Tibial nerve (tissue), 4 donors: ENCODE measurements around the gene ANKRD11. TPM values are rescaled to one million over a fixed set of nuclear protein-coding genes. Genes with fewer than 3 reads are reported as not detected.

Source experiments
- DNase-seq, 2 donors: peaks; one replicate each; pipeline ENCODE4 v3.0.0-alpha.2; 2019; ENCODE audit warnings: low spot score in 2 of 2
- H3K27ac ChIP-seq, 4 donors: fragments of 200-600 bp; sonication (generic) in 3 of 4; one replicate each; pipeline ENCODE4 v1.5.1; 2017 to 2019; ENCODE audit warnings: mild to moderate bottlenecking in 1 of 4
- H3K27me3 ChIP-seq, 2 donors: fragments of 200-600 bp; sonication (generic) in 1 of 2; one replicate each; pipeline versions ENCODE4 v1.5.1 to v1.6.0; 2017 to 2019
- H3K36me3 ChIP-seq, 3 donors: fragments of 200-600 bp; sonication (generic); one replicate each; pipeline ENCODE4 v1.5.1; 2018 to 2019
- H3K4me1 ChIP-seq, 4 donors: fragments of 200-600 bp; sonication (generic) in 3 of 4; one replicate each; pipeline ENCODE4 v1.5.1; 2017 to 2019
- H3K4me3 ChIP-seq, 4 donors: fragments of 200-600 bp; sonication (generic) in 3 of 4; one replicate each; pipeline ENCODE4 v1.5.1; 2017 to 2019; ENCODE audit warnings: mild to moderate bottlenecking in 1 of 4, moderate library complexity in 1 of 4
- H3K9me3 ChIP-seq, 4 donors: fragments of 200-600 bp; sonication (generic) in 3 of 4; one replicate each; pipeline ENCODE4 v1.5.1; 2017 to 2019
- EP300 ChIP-seq, 2 donors: sonication (generic); formaldehyde crosslinking; IDR thresholded peaks; one replicate each; pipeline ENCODE4 v1.6.1; 2017; ENCODE audit warnings: antibody characterized with exemption in 2 of 2, mild to moderate bottlenecking in 1 of 2
- POLR2A ChIP-seq, 2 donors: fragments of 450-650 bp; IDR thresholded peaks; one replicate each; pipeline ENCODE4 v1.6.1; 2017; ENCODE audit warnings: antibody characterized with exemption in 2 of 2, mild to moderate bottlenecking in 2 of 2, moderate library complexity in 2 of 2
- WGBS, 2 donors: methylation state at CpG; one replicate each; pipeline ENCODE4 v1.1.5; 2018; 5-methylcytosine and 5-hydroxymethylcytosine counted together
- total RNA-seq, 4 donors: library from RNA; depleted of rRNA; stranded (reverse); fragments of >200 nt; gene quantifications; one replicate each; pipeline ENCODE4 v1.1.0, GENCODE V29; 2016
- TF ChIP-seq, protein P1 (sequence below), 5 experiments: fragments of 200-600 bp in 3 of 5; fragments of 450-650 bp in 2 of 5; sonication (generic) in 3 of 5; IDR thresholded peaks; one replicate each; pipeline ENCODE4 v1.5.1; 2016 to 2019; ENCODE audit warnings: antibody characterized with exemption in 5 of 5, mild to moderate bottlenecking in 3 of 5, moderate library complexity in 2 of 5

The ANKRD11 gene
- total RNA-seq, 4 donors from 2014 or later: 104 to 177 (median 112) TPM

DNA sequence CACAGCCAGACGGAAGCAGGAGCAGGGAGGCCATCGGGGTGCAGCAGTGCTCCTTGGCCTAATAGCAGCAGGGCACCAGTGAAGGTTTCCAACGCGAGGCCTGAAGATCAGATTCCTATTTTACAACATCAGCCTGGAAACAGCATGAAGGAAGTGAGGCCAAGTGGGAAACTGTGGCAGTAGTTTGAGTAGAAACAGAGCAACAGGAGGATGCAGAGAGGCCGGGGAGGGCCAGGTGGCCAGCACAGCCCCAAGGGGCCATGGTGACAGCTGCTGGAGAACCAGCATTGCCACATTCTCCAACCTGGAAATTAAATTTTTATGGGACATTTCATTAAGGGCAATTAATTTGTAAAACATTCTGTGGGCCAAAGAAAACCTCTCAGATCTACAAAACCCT lies 3.4 kb upstream of the ANKRD11 start:
- TF ChIP-seq, protein P1, sequence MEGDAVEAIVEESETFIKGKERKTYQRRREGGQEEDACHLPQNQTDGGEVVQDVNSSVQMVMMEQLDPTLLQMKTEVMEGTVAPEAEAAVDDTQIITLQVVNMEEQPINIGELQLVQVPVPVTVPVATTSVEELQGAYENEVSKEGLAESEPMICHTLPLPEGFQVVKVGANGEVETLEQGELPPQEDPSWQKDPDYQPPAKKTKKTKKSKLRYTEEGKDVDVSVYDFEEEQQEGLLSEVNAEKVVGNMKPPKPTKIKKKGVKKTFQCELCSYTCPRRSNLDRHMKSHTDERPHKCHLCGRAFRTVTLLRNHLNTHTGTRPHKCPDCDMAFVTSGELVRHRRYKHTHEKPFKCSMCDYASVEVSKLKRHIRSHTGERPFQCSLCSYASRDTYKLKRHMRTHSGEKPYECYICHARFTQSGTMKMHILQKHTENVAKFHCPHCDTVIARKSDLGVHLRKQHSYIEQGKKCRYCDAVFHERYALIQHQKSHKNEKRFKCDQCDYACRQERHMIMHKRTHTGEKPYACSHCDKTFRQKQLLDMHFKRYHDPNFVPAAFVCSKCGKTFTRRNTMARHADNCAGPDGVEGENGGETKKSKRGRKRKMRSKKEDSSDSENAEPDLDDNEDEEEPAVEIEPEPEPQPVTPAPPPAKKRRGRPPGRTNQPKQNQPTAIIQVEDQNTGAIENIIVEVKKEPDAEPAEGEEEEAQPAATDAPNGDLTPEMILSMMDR (IDR thresholded peaks at IDR 0.05): no peak
- TF ChIP-seq POLR2A (IDR thresholded peaks at IDR 0.05) (no peak), EP300 (IDR thresholded peaks at IDR 0.05) (no peak)
- WGBS, 2 donors: 61 to 71% methylated on average over 5 of the region's 5 CpGs
- Histone ChIP-seq H3K4me3 (no peak overlapping the region), H3K27me3 (no peaks in the 10 kb centered on the region), H3K27ac (no peak overlapping the region), H3K4me1 (peaks cover 0 to 31% (median 15%) of the 10 kb centered on the region in 4 donors), H3K9me3 (no peaks in the 10 kb centered on the region), H3K36me3 (peaks cover 0 to 11% (median 0%) of the 10 kb centered on the region in 3 donors)
- no peak for DNase-seq

DNA sequence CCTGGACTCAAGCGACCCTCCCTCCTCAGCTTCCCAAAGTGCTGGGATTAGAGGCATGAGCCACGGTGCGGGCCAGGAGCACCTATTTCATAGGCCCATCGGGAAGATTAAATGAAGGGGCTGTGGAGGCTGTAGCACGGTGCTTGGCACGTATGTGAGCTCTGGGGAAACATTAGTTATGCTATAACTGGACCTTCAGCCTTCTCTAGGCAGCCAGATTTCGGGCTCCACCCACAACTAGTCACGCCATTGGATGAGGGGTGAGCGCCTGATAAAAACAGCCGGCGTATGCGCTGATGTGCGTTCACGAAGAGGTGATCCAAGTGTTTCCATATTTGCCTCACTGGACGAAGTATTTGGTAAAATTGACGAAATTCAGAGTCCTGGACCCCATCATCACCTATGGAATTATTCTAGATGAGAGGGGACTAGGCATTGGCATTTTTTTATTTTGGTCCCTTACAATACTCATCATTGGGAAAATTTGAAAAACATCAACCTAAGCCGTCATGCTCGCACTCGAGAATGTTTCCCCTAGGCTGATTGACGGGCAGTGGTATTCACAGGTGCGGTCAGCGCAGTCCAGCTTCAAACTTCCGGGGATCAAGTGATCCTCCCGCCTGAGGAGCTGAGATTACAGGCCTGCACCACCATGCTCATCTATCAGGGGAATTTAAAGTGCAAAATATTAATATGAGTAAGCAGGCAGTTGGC lies 1.8 kb upstream of the ANKRD11 start:
- 83 to 84% methylated on average over 24 of the region's 24 CpGs for WGBS, 2 donors
- DNase-seq: no peak
- no peak for TF ChIP-seq POLR2A (IDR thresholded peaks at IDR 0.05)
- peak overlapping the region in 3 of 4 donors; percentile 96 to 97 (median 96) for H3K4me3 ChIP-seq
- peaks cover 0 to 47% (median 31%) of the 10 kb centered on the region in 4 donors for H3K4me1 ChIP-seq
- peaks cover 0 to 11% (median 0%) of the 10 kb centered on the region in 3 donors for H3K36me3 ChIP-seq
- no peaks in the 10 kb centered on the region for H3K9me3 ChIP-seq
- no peaks in the 10 kb centered on the region for H3K27me3 ChIP-seq
- H3K27ac ChIP-seq: peak overlapping the region in 1 of 4 donors; percentile 96

DNA sequence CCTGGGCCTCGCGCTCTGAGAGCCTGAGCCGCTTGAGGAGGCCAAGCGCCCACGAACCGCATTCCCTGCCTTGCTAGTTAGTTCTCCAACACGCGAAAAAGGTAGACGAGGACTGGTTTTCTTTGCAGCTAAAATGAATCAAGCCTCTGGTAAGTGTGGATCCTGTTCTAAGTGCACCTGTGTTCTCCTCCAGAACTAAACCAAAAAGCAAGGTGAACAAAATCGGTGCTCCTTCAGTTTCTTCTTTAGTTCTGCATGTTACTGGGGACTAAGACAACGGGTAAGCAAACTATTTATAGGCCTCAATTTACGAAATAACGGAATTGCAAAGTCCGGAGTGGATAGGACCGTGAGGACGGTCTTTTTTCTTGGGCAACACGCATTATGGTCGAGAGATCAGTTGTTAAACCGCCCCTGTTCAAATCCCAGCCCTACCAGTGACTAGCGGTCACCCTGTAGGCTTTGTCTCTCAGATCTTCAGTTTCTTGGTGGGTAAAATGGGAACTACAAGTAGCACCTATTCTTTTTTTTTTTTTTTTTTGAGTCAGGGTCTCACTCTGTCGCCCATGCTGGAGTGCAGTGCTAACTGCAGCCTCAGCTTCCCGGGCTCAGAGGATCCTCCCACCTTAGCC lies 993 bp upstream of the ANKRD11 start:
- Histone ChIP-seq H3K27me3 (no peaks in the 10 kb centered on the region), H3K4me3 (peak overlapping the region; percentile 94 to 97 (median 96)), H3K9me3 (no peaks in the 10 kb centered on the region), H3K27ac (peak overlapping the region; percentile 77 to 98 (median 97)), H3K36me3 (peaks cover 0 to 11% (median 0%) of the 10 kb centered on the region in 3 donors), H3K4me1 (peaks cover 0 to 55% (median 37%) of the 10 kb centered on the region in 4 donors)
- TF ChIP-seq EP300 (IDR thresholded peaks at IDR 0.05): no peak
- TF ChIP-seq, protein P1 (IDR thresholded peaks at IDR 0.05): peak in 1 of 5 experiments; percentile 24
- TF ChIP-seq POLR2A (IDR thresholded peaks at IDR 0.05): no peak
- DNase-seq: no peak
- whole genome bisulfite sequencing, 2 donors: 2 to 3% methylated on average over 19 to 20 of the region's 22 CpGs

DNA sequence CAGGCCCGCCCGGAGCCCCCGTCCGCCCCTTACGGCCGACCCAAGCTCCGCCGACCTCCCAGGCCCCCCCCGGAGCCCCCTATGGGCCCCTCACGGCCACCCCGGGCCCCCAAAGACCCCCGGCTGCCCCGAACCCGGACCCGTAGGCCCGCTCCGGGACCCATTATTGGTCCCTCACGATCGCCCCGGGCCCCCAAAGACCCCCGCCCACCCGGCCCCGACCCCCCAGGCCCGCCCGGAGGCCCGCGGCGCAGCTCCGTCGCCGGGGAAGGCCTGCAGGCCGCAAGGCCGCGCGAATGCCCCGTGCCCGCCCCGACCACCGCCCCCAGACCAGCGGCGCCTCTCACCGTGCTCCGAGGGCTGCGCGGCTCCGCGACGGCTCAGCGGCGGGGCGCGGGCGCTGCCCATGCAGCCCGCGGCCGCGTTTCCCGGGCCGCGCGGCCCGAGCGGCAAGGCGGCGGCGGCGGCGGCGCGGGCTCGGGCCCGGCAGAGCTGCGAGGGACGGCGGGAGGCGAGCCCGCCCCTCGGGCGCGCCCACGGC lies 393 bp downstream of the ANKRD11 start:
- H3K4me1 ChIP-seq: peaks cover 0 to 69% (median 49%) of the 10 kb centered on the region in 4 donors
- WGBS, 2 donors: 0% methylated on average over 56 of the region's 81 CpGs; no CpG with 5 or more reads in 1 of the 2 donors
- H3K36me3 ChIP-seq: peaks cover 0 to 11% (median 0%) of the 10 kb centered on the region in 3 donors
- TF ChIP-seq EP300 (IDR thresholded peaks at IDR 0.05): no peak
- TF ChIP-seq, protein P1 (IDR thresholded peaks at IDR 0.05): no peak
- TF ChIP-seq POLR2A (IDR thresholded peaks at IDR 0.05): no peak
- peak overlapping the region; percentile 52 to 97 (median 95) for H3K4me3 ChIP-seq
- no peaks in the 10 kb centered on the region for H3K9me3 ChIP-seq
- no peaks in the 10 kb centered on the region for H3K27me3 ChIP-seq
- no peak for DNase-seq
- H3K27ac ChIP-seq: peak overlapping the region; percentile 94 to 99 (median 97)

DNA sequence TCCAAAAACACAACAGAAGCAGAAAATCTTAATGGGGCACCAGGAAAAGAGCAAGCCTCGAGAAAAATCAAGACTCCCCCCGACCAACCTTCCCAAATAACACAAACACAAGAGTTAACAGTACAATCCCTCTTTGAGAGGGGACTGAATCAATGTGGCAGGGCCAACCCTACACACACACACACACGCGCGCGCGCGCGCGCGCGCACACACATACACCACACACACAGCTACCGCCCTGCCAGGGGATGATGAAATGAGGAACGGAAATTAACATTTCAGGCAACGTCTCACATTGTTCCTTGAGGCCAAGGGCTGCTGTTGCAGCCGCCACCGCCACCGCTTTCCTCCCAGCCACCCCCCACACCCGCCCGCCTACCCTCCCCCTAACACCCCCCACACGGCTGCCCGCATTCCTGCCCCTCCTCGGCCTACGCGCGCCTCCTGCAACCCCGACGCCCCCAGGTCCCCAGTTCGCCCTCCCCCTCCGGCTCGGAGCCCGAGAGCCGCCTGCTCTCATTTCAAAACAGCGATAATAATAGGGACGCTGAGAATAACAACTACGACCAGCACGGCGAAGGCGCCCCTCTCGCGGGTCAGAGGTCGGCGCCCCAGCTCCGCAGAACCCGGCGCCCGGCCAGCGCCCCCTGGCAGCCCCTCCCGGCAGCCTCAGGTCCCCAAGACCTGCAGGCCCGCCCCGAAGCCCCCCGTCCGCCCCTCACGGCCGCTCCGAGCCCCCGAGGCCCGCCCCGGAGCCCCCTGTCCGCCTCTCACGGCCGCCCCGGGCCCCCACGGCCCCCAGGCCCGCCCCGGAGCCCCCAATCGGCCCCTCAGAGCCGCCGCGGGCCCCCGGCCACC lies 1.1 kb downstream of the ANKRD11 start:
- WGBS, 2 donors: 1 to 2% methylated on average over 18 to 55 of the region's 71 CpGs
- H3K27me3 ChIP-seq: no peaks in the 10 kb centered on the region
- H3K4me1 ChIP-seq: peaks cover 0 to 76% (median 55%) of the 10 kb centered on the region in 4 donors
- peak overlapping the region; percentile 94 to 99 (median 97) for H3K27ac ChIP-seq
- H3K9me3 ChIP-seq: no peaks in the 10 kb centered on the region
- H3K4me3 ChIP-seq: peak overlapping the region; percentile 52 to 97 (median 86)
- H3K36me3 ChIP-seq: peaks cover 0 to 8% (median 0%) of the 10 kb centered on the region in 3 donors
- peak; percentile 92 to 94 for DNase-seq
- TF ChIP-seq, protein P1 (IDR thresholded peaks at IDR 0.05): peak in 4 of 5 experiments; percentile 9 to 59 (median 40)
- TF ChIP-seq EP300 (IDR thresholded peaks at IDR 0.05) (peak in 1 of 2 donors; percentile 93), POLR2A (IDR thresholded peaks at IDR 0.05) (peak in 1 of 2 donors; percentile 39)
